Epithelial cell of proximal tubule (primary cell): ENCODE measurements around the gene SPSB2. TPM values are rescaled to one million over a fixed set of nuclear protein-coding genes. Genes with fewer than 3 reads are reported as not detected.

ENCODE experiments used
- DNase-seq: peaks from one replicate; pipeline ENCODE4 v3.0.0-alpha.2; 2011; ENCODE audit warnings: low read depth
- H3K4me3 ChIP-seq: 2 replicates; pipeline ENCODE4 v1.5.1; 2011; ENCODE audit warnings: low read depth, mild to moderate bottlenecking, low read length
- CTCF ChIP-seq: conservative IDR thresholded peaks from 2 replicates; pipeline ENCODE4 v1.5.1; 2012; ENCODE audit warnings: low read depth, mild to moderate bottlenecking, low read length
- total RNA-seq: library from RNA; depleted of rRNA; stranded (reverse); fragments of >200 nt; gene quantifications from 2 replicates; pipeline ENCODE4 v1.2.3, GENCODE V29; 2015

Gene SPSB2
- total RNA-seq, 1 donor from 2014 or later, result 17.2 TPM

GRCh38 chr12:6833189-6833890 lies 39.8 kb downstream of the SPSB2 start:
- no peak for DNase-seq
- H3K4me3 ChIP-seq, result no peak overlapping the region
- TF ChIP-seq CTCF, result no peak

DNA sequence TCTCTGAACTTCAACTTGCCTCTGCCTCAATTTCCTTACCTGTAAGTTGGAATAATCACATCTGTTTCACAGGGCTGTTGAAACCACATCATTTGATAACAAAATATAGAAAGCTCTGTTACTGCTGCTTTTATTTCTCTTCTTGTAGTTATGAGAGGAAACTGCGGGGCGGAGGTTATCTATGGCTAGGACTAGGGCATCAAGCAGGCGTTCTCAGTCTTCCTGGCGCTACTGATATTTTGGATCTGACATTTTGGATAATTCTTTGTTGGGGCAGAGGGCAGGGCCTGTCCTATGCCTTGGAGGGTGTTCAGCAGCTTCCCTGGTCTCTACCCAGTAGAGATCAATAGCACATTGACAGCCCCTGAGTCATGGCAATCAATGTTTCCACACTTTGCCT lies 41.0 kb downstream of the SPSB2 start:
- H3K4me3 ChIP-seq, result no peak overlapping the region
- TF ChIP-seq CTCF, result no peak
- no peak for DNase-seq

- no peak overlapping the region for H3K4me3 ChIP-seq
- no peak for TF ChIP-seq CTCF
- no peak for DNase-seq
Measured at GRCh38 chr12:6831450-6831995, 41.6 kb downstream of the SPSB2 start.

DNA sequence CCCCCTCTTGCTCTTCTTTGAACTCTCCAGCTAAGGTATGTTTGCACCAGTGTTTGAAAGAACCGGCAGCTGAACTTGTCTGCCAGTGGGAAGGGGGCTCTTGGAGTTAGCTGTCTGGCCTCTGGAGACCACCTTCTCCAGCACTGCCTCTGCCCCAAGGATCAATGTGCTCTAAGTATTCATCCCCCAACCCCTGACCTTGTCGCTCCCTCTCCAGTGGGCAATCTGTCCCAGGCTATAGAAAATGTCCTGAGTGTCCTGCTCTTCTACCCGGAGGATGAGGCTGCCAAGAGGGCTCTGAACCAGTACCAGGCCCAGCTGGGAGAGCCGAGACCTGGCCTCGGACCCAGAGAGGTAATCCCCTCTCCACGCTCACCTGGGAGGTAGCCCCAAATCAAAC lies 42.1 kb downstream of the SPSB2 start:
- no peak overlapping the region for H3K4me3 ChIP-seq
- DNase-seq, result no peak
- no peak for TF ChIP-seq CTCF

GRCh38 chr12:6830286-6830890 lies 42.7 kb downstream of the SPSB2 start:
- no peak for DNase-seq
- TF ChIP-seq CTCF, result no peak
- no peak overlapping the region for H3K4me3 ChIP-seq

GRCh38 chr12:6829536-6830220 lies 43.4 kb downstream of the SPSB2 start:
- DNase-seq, result no peak
- TF ChIP-seq CTCF, result peak; percentile 20
- peak overlapping the region; percentile 75 for H3K4me3 ChIP-seq
